DMS53 treated with DMSO at 0.1 percent for 48 hours (cell line): ENCODE data around the gene TMEM185A.
"Not testable (repeated sequence)": the region's sequence is repeated elsewhere in the genome, so short reads cannot be mapped to it uniquely, and the experiment has no call there.

Experiments used
- DNase-seq: peaks from one replicate; lab custom pipeline; 2025; ENCODE audit not compliant: unreplicated experiment; lab: John Stamatoyannopoulos, UW

Gene TMEM185A

GRCh38 chrX:149628280-149628679, 3.3 kb downstream of the TMEM185A start:
- DNase-seq: no peak

GRCh38 chrX:149626829-149627228, 4.8 kb downstream of the TMEM185A start:
- not testable (repeated sequence) for DNase-seq

GRCh38 chrX:149619662-149620061, 11.9 kb downstream of the TMEM185A start:
- DNase-seq: not testable (repeated sequence)

- DNase-seq: no peak
Observed at GRCh38 chrX:149618871-149619270, 12.7 kb downstream of the TMEM185A start.

- DNase-seq: no peak
Observed at GRCh38 chrX:149611623-149612175, 19.9 kb downstream of the TMEM185A start.

GRCh38 chrX:149610511-149610910, 21.1 kb downstream of the TMEM185A start:
- no peak for DNase-seq

GRCh38 chrX:149607699-149608098, 23.9 kb downstream of the TMEM185A start:
- no peak for DNase-seq

GRCh38 chrX:149605248-149605885, 26.2 kb downstream of the TMEM185A start:
- not testable (repeated sequence) for DNase-seq

- not testable (repeated sequence) for DNase-seq
Observed at GRCh38 chrX:149598603-149599002, 33.0 kb downstream of the TMEM185A start.

- not testable (repeated sequence) for DNase-seq
Observed at GRCh38 chrX:149595943-149596342, 35.6 kb downstream of the TMEM185A start.

GRCh38 chrX:149595214-149595613, 36.4 kb downstream of the TMEM185A start, which contains the start of gene HSFX2:
Gene HSFX2 (minus strand): TSS chrX:149595314. CDS start chrX:149594700, 614 bp downstream.
- DNase-seq: not testable (repeated sequence)

GRCh38 chrX:149590993-149591392, 40.6 kb downstream of the TMEM185A start:
- DNase-seq: not testable (repeated sequence)

GRCh38 chrX:149587359-149587758, 44.2 kb downstream of the TMEM185A start, which contains the start of gene MAGEA9B:
Gene MAGEA9B (minus strand): TSS chrX:149587459. CDS start chrX:149583179, 4,280 bp downstream.
- DNase-seq: not testable (repeated sequence)

- not testable (repeated sequence) for DNase-seq
Observed at GRCh38 chrX:149585631-149586030, 46.0 kb downstream of the TMEM185A start.

GRCh38 chrX:149573456-149573855, 58.1 kb downstream of the TMEM185A start:
- DNase-seq: not testable (repeated sequence)

GRCh38 chrX:149572743-149573142, 58.8 kb downstream of the TMEM185A start:
- DNase-seq: no peak

- DNase-seq: no peak
Observed at GRCh38 chrX:149571770-149572169, 59.8 kb downstream of the TMEM185A start.

GRCh38 chrX:149570668-149571067, 60.9 kb downstream of the TMEM185A start:
- DNase-seq: no peak

GRCh38 chrX:149569770-149570169, 61.8 kb downstream of the TMEM185A start:
- DNase-seq: no peak

GRCh38 chrX:149568701-149569296, 62.8 kb downstream of the TMEM185A start:
- no peak for DNase-seq

GRCh38 chrX:149567621-149568417, 63.8 kb downstream of the TMEM185A start:
- no peak for DNase-seq
